Choroid plexus epithelial cell (primary cell): ENCODE measurements around the gene XIST.

Experiments used
- DNase-seq: peaks from one replicate; pipeline ENCODE4 v3.0.0-alpha.2; 2010; ENCODE audit warnings: low read depth
- H3K4me3 ChIP-seq: 2 replicates; pipeline ENCODE4 v1.5.1; 2011; ENCODE audit warnings: low read depth, mild to moderate bottlenecking, control low read depth, low read length, moderate library complexity
- TF ChIP-seq, protein P1 (sequence below): conservative IDR thresholded peaks from 2 replicates; pipeline ENCODE4 v1.5.1; 2011; ENCODE audit warnings: low read depth, mild to moderate bottlenecking, control low read depth, inconsistent platforms, low read length, moderate library complexity

The XIST gene

GRCh38 chrX:73839152-73839551 lies 13.4 kb downstream of the XIST start:
- H3K4me3 ChIP-seq: no peak overlapping the region
- no peak for DNase-seq
- TF ChIP-seq, protein P1, sequence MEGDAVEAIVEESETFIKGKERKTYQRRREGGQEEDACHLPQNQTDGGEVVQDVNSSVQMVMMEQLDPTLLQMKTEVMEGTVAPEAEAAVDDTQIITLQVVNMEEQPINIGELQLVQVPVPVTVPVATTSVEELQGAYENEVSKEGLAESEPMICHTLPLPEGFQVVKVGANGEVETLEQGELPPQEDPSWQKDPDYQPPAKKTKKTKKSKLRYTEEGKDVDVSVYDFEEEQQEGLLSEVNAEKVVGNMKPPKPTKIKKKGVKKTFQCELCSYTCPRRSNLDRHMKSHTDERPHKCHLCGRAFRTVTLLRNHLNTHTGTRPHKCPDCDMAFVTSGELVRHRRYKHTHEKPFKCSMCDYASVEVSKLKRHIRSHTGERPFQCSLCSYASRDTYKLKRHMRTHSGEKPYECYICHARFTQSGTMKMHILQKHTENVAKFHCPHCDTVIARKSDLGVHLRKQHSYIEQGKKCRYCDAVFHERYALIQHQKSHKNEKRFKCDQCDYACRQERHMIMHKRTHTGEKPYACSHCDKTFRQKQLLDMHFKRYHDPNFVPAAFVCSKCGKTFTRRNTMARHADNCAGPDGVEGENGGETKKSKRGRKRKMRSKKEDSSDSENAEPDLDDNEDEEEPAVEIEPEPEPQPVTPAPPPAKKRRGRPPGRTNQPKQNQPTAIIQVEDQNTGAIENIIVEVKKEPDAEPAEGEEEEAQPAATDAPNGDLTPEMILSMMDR: no peak

- TF ChIP-seq, protein P1: no peak
- no peak overlapping the region for H3K4me3 ChIP-seq
- no peak for DNase-seq
Observed at GRCh38 chrX:73838123-73838522, 14.4 kb downstream of the XIST start.

GRCh38 chrX:73836956-73837477 lies 15.5 kb downstream of the XIST start:
- no peak overlapping the region for H3K4me3 ChIP-seq
- TF ChIP-seq, protein P1: no peak
- DNase-seq: no peak

GRCh38 chrX:73834219-73834618 lies 18.3 kb downstream of the XIST start:
- TF ChIP-seq, protein P1: no peak
- no peak overlapping the region for H3K4me3 ChIP-seq
- no peak for DNase-seq

DNA sequence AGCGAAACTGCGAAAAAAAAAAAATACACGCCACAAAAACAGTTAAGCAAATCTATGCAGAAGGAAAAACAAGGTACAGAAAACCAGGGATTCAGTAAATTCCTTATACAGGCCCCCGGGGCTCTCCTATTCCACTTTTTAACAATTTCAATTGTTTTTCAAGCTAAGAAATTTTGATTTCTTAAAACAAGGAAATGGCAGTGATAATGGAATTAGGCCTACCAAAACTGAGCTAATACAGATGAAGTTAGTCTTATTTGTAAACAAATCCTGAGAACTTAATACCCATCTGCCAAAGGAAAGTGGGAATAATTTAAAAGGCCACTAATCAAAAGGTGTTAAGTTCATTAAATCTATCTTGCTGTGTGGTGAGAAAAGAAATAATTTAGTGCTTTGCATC lies 20.2 kb downstream of the XIST start:
- TF ChIP-seq, protein P1: no peak
- no peak for DNase-seq
- no peak overlapping the region for H3K4me3 ChIP-seq

- peak; percentile 2 for DNase-seq
- H3K4me3 ChIP-seq: no peak overlapping the region
- TF ChIP-seq, protein P1: no peak
Observed at GRCh38 chrX:73831500-73831899, 21.0 kb downstream of the XIST start.

DNA sequence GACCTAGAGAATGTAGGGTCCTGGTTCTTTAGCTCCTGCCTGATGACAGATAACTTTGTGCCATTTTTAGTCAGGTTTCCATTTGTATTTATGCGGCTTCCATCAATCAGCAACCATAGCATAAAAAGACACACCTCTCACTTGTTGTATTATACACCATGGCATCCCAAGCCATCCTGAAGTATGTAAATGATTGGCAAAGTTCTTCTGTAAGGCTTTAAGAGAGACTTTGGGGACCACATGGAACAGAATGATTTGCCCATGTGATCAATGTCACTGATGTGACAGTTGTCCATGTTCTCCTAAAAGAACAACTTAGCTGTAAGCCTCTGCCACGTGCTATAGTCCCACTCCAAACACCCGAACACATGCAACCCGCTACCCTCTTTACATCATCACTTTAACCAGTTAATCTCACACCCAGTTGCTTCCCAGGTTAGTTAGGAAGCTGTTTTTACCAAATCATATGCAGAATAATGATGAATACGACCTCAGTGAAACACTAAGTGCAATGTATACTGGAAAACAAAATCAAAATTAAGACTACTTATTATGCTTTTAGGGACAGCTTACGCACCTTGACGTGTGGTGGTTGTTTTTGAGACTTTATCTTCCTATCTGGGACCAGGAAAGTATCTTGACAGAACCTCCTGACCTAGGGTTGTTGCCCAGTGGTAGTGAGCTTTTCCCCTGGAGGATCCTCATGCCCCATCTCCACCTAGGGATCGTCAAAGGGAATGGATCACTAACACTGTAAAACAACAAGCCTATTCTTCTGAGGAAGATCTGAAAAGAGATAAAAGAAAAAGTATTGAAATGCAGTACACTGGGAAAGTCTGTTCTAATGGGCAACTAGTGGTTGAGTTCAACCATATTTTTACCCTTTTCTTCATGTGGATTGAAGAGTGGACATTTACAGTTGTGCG lies 21.8 kb downstream of the XIST start:
- no peak overlapping the region for H3K4me3 ChIP-seq
- TF ChIP-seq, protein P1: no peak

More for the DNA sequence above, 21.8 kb downstream of the XIST start:
- DNase-seq: no peak
